Measurements from ENCODE around the gene NLE1.

DNA sequence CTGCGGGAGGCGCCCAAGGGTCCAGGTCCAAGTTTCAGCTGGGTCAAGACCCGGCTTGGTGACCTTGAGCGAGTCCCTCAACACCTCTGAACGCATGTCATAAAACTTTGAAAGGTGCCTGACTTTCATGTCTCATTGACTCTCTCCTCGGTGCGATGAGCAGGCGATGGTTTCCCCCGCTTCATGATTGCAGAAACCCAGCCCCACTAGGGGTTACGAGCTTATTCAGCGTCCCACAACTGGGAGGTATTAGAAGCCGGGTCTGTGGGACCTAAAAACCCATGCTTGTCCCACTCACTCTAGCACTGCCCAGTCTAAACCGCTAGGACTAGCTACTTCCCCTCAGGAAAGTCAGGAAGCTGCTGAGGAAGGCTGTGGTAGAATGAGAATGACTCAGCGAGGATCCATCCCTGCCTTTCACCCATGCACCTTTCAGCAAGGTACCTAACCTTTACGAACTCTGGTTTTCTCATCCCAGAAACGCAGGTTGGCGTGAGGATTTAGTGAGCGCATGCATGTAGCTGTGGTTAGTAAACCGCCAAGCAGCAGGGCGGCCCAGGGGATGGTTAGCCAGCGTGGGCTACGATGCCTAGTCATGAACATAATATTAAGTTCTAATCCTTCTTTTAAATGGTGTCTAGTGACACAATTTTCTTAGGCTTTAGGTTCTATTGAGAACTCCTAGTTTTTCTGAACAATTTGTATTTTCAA lies 52.4 kb downstream of the NLE1 start:
- TF ChIP-seq CEBPB (IDR thresholded peaks at IDR 0.05) (no peak), HOXB5 (CRISPR knock-in tag; IDR thresholded peaks at IDR 0.05) (peak; percentile 6; the same call in 1 of the 2 replicates), POLR2A (IDR thresholded peaks at IDR 0.05; ENCODE audit: low read length) (no peak), MAFK (IDR thresholded peaks at IDR 0.05; ENCODE audit: partially characterized antibody) (peak; percentile 81), BHLHE40 (IDR thresholded peaks at IDR 0.05; ENCODE audit: low read depth, low read length) (no peak), CHD2 (IDR thresholded peaks at IDR 0.05; ENCODE audit: low read length, partially characterized antibody) (no peak), ZFP36 (IDR thresholded peaks at IDR 0.05; ENCODE audit: borderline replicate concordance, partially characterized antibody) (no peak), SREBF2 (IDR thresholded peaks at IDR 0.05) (no peak), CHD4 (IDR thresholded peaks at IDR 0.05; ENCODE audit: borderline replicate concordance) (no peak), RAD21 (conservative IDR thresholded peaks at IDR 0.05 in 1 of 2, IDR thresholded peaks at IDR 0.05 in 1 of 2) (no peak; a peak in 1 of 5 replicates), RCOR1 (IDR thresholded peaks at IDR 0.05; ENCODE audit: low read depth, low read length) (no peak)
- TF ChIP-seq, protein P1, sequence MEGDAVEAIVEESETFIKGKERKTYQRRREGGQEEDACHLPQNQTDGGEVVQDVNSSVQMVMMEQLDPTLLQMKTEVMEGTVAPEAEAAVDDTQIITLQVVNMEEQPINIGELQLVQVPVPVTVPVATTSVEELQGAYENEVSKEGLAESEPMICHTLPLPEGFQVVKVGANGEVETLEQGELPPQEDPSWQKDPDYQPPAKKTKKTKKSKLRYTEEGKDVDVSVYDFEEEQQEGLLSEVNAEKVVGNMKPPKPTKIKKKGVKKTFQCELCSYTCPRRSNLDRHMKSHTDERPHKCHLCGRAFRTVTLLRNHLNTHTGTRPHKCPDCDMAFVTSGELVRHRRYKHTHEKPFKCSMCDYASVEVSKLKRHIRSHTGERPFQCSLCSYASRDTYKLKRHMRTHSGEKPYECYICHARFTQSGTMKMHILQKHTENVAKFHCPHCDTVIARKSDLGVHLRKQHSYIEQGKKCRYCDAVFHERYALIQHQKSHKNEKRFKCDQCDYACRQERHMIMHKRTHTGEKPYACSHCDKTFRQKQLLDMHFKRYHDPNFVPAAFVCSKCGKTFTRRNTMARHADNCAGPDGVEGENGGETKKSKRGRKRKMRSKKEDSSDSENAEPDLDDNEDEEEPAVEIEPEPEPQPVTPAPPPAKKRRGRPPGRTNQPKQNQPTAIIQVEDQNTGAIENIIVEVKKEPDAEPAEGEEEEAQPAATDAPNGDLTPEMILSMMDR (IDR thresholded peaks at IDR 0.05): peak; percentile 17; the same call in 1 of the 3 replicates
